GM18951 (cell line): ENCODE measurements around the gene MRPL53.

Experiments
- POLR2A ChIP-seq: IDR thresholded peaks from 4 replicates; pipeline ENCODE4 v1.6.1; 2011; ENCODE audit warnings: mild to moderate bottlenecking; ENCODE audit not compliant: insufficient read length, insufficient read depth; ENCODE audit errors: extremely low read depth
- in situ Hi-C: fragments of 300-500 bp; cut with MboI; formaldehyde crosslinking; loops from one replicate; pipeline ENCODE4 v1.12.0; 2022; ENCODE audit warnings: low sequenced_read_pairs, mixed read lengths, inconsistent platforms; ENCODE audit not compliant: unreplicated experiment

Gene MRPL53

DNA sequence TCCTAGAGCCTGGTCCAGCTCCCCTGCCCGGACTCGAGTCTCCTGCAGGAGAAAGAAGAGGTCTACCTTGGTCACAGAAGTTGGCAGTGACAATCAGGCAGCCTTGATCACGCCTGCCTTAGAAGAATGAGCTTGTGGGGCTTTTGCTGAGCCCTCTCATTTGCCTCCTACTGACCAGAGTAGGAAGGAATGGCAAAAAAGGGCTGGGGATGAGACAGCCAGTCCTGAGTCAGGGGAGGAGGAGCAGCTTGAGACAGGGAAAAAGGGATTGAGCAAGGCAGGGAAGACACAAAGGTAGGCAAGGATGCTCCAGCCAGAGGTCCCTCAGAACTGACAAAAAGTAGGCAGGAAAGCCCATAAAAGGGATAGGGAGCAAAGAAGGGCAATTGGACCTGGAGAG is 44.9 kb downstream of the MRPL53 start:
- TF ChIP-seq POLR2A: no peak
- in situ Hi-C loops: no loop called here

DNA sequence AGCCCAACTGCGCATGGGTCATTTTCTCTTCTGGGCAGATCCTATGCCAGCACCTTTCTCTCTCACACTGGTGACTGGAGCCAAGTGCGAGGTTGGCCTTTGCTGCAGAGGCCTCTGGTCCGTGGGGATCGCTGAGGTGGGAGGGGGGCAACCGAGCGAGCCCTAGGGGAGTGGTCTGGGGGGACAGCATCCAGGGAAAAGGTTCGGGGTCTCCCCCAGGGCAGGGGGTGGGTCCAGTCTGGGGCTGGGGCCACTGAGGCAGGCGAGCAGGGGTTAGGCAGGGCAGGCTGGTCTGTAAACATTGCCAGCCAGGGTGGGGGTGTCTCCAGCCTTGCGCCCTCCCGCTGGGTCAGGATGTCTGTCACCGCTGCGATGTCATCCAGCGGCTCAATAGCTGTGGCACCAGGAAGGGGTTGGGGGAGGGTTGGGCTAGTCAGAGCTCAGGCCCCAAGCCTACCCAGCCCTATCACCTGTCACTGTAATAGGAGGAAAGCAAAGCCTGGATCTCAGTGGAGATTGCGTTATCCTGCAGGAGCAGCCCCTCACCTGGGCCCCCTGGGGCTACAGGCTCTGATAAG is 46.2 kb downstream of the MRPL53 start:
- no peak for TF ChIP-seq POLR2A
- in situ Hi-C loops: no loop called here

GRCh38 chr2:74425523-74425922 is 47.0 kb downstream of the MRPL53 start:
- TF ChIP-seq POLR2A: no peak
- in situ Hi-C loops: no loop called here

GRCh38 chr2:74424995-74425406 is 47.5 kb downstream of the MRPL53 start:
- no peak for TF ChIP-seq POLR2A
- in situ Hi-C loops: no loop called here

- no peak for TF ChIP-seq POLR2A
- in situ Hi-C loops: no loop called here
Measured at GRCh38 chr2:74424139-74424992, 48.1 kb downstream of the MRPL53 start.

DNA sequence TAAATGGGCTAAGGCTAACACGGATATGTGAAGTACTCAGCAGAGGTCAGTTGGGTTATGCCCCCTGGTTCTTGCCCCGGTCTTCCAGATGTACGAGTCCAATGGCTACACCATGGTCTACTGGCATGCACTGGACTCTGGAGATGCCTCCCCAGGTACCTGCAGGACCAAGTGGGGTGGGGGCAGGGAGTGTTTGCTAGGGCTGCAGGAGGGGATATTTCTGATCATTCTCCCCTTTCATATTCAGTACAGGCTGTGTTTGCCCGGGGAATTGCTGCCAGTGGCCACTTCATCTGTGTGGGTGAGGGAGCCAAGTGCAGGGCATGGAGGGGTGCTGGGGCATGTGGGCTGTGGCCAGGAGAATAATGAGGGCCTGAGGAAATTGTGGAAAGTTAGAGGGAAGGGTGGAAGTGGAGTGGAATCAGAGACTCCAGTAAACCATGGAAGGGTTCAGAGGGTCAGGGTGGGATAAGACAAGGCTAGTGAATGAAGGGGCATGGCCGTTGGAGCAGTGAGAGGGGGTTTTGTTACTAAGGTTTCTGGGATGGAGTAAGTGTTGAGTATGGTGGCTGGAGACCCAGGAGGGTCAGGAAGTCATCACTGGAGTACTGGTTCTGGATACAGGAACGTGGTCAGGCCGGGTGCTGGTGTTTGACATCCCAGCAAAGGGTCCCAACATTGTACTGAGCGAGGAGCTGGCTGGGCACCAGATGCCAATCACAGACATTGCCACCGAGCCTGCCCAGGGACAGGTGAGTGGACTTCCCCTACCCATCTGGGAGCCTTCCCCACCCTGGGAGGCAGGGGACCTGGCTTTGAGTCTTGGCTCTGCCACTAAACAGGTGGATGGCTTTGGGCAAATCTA is 49.0 kb downstream of the MRPL53 start:
- in situ Hi-C loops: no loop called here

More for the DNA sequence above, 49.0 kb downstream of the MRPL53 start:
- TF ChIP-seq POLR2A: no peak
